CD4-positive, alpha-beta T cell (primary cell): ENCODE data around the gene GFOD2. TPM values are rescaled to one million over a fixed set of nuclear protein-coding genes. Genes with fewer than 3 reads are reported as not detected.

Experiments
- ATAC-seq: fragments of 200-7000 bp; cut with Tn5 transposase; one replicate; pipeline ENCODE4 v1.10.0; 2022; ENCODE audit warnings: mild to moderate bottlenecking; ENCODE audit not compliant: poor library complexity
- CTCF ChIA-PET: fragments of 350-600 bp; sonication (Branson Sonifier 250); formaldehyde crosslinking; loops from one replicate; lab custom pipeline; 2021; ENCODE audit warnings: antibody characterized with exemption, inconsistent platforms; lab: Charles Lee
- POLR2A ChIA-PET: fragments of 350-600 bp; sonication (Branson Sonifier 250); formaldehyde crosslinking; loops from one replicate; lab custom pipeline; 2021; ENCODE audit warnings: antibody characterized with exemption, inconsistent platforms; lab: Charles Lee
- DNase-seq, 14 experiments: peaks; one replicate each; pipeline ENCODE4 v3.0.0-alpha.2; 2013 to 2020; ENCODE audit warnings: mixed read lengths in 2 of 14
- H3K27ac ChIP-seq, 2 donors: one replicate each; pipeline versions ENCODE4 v1.5.1 to v1.7.0; 2013; ENCODE audit warnings: low read length in 2 of 2, low read depth in 1 of 2, mild to moderate bottlenecking in 1 of 2
- H3K27me3 ChIP-seq, 2 experiments: 1 replicate in 1 of 2; 2 replicates in 1 of 2; pipeline versions ENCODE4 v1.6.1 to v1.7.0; 2013; ENCODE audit warnings: low read length in 2 of 2, control low read depth in 1 of 2, mild to moderate bottlenecking in 1 of 2, moderate library complexity in 1 of 2; ENCODE audit not compliant: insufficient read depth in 2 of 2, control insufficient read depth in 1 of 2
- H3K36me3 ChIP-seq: one replicate; pipeline ENCODE4 v1.6.1; 2013; ENCODE audit warnings: low read length, control low read depth; ENCODE audit not compliant: insufficient read depth
- H3K4me1 ChIP-seq: one replicate; pipeline ENCODE4 v1.6.1; 2013; ENCODE audit warnings: low read length, control low read depth; ENCODE audit not compliant: insufficient read depth
- H3K4me3 ChIP-seq: one replicate; pipeline ENCODE4 v1.5.1; 2013; ENCODE audit warnings: mild to moderate bottlenecking, low read length, moderate library complexity
- H3K9me3 ChIP-seq, 2 experiments: 1 replicate in 1 of 2; 2 replicates in 1 of 2; pipeline versions ENCODE4 v1.6.1 to v1.7.0; 2013; ENCODE audit warnings: low read length in 2 of 2, mild to moderate bottlenecking in 2 of 2, control low read depth in 1 of 2, moderate library complexity in 1 of 2; ENCODE audit not compliant: control insufficient read depth in 1 of 2, insufficient read depth in 1 of 2
- H3K27ac Mint-ChIP-seq: one replicate; pipeline ENCODE4 v1.8.0; 2020; ENCODE audit warnings: mixed read lengths
- H3K27me3 Mint-ChIP-seq: one replicate; pipeline ENCODE4 v1.8.0; 2021; ENCODE audit warnings: mixed read lengths
- H3K36me3 Mint-ChIP-seq: one replicate; pipeline ENCODE4 v1.8.0; 2021; ENCODE audit warnings: low read depth, mixed read lengths
- H3K4me1 Mint-ChIP-seq: one replicate; pipeline ENCODE4 v1.8.0; 2021; ENCODE audit warnings: low read depth, mixed read lengths
- H3K4me3 Mint-ChIP-seq: one replicate; pipeline ENCODE4 v1.8.0; 2020; ENCODE audit warnings: mild to moderate bottlenecking, mixed read lengths
- H3K9me3 Mint-ChIP-seq: one replicate; pipeline ENCODE4 v1.8.0; 2020; ENCODE audit warnings: mixed read lengths
- CTCF ChIP-seq: fragments of 200-600 bp; IDR thresholded peaks from one replicate; pipeline ENCODE4 v1.8.0; 2022; ENCODE audit warnings: antibody characterized with exemption, mild to moderate bottlenecking
- intact Hi-C, 2 experiments: fragments of 100-400 bp; cut with DNase I in 1 of 2; cut with micrococcal nuclease in 1 of 2; formaldehyde crosslinking; loops; one replicate each; pipeline versions ENCODE4 v1.15.1 to v1.9.0; 2023 to 2025; cut with DNase I, micrococcal nuclease
- total RNA-seq, 174 experiments: library from RNA in 2 of 174; stranded (reverse) in 2 of 174; gene quantifications; one replicate each; pipeline ENCODE4 v1.2.3 and lab custom pipeline; 2021 to 2026

GFOD2 gene
- total RNA-seq, 2 experiments from 2014 or later = 2.8 to 3.7 TPM

GRCh38 chr16:67659675-67660563 is 59.2 kb downstream of the GFOD2 start, which contains the start of gene ACD:
ACD (minus strand) TSS chr16:67660260; CDS start chr16:67660220, 40 bp downstream.
- peak; percentile 68 for ATAC-seq
- H3K27me3 Mint-ChIP-seq = no peaks in the 10 kb centered on the region
- peaks cover 36% of the 10 kb centered on the region for H3K4me1 ChIP-seq
- no peak for TF ChIP-seq CTCF
- no peaks in the 10 kb centered on the region for H3K27me3 ChIP-seq
- peaks cover 38% of the 10 kb centered on the region for H3K36me3 ChIP-seq
- no peaks in the 10 kb centered on the region for H3K9me3 ChIP-seq
- H3K27ac ChIP-seq = peak within 1 kb of the TSS; percentile 93 to 99
- peak within 1 kb of the TSS; percentile 94 for H3K27ac Mint-ChIP-seq
- peak within 1 kb of the TSS; percentile 95 for H3K4me3 ChIP-seq
- ChIA-PET CTCF (interaction anchor here (0.8 to 4.0 kb wide), 8 partner anchors 8 to 381 kb away, joined by 3 to 26 read pairs (median 4); partner anchors contain the start of genes ATP6V0D1 and CTCF), POLR2A (interaction anchor here (0.6 to 3.9 kb wide), 17 partner anchors 13 to 632 kb away, joined by 3 to 74 read pairs (median 6); partner anchors contain the start of genes ATP6V0D1, CARMIL2, CTCF and GFOD2)
- H3K36me3 Mint-ChIP-seq = peaks cover 26% of the 10 kb centered on the region
- DNase-seq = peak; percentile 81 to 97 (median 92)
- peaks cover 32% of the 10 kb centered on the region for H3K4me1 Mint-ChIP-seq
- peak within 1 kb of the TSS; percentile 95 for H3K4me3 Mint-ChIP-seq
- intact Hi-C loops = loop anchor here in 1 of 2 experiments (1.0 to 5.0 kb wide), 2 partner anchors 98 to 147 kb away; partner anchors contain the start of genes CTCF, RANBP10 and TSNAXIP1
- no peaks in the 10 kb centered on the region for H3K9me3 Mint-ChIP-seq

- peak overlapping the region; percentile 95 for H3K4me3 Mint-ChIP-seq
- peak overlapping the region; percentile 94 for H3K27ac Mint-ChIP-seq
- no peaks in the 10 kb centered on the region for H3K9me3 Mint-ChIP-seq
- peak in 1 of 14 experiments; percentile 35 for DNase-seq
- Histone ChIP-seq H3K27me3 (no peaks in the 10 kb centered on the region), H3K36me3 (peaks cover 47% of the 10 kb centered on the region), H3K4me1 (peaks cover 36% of the 10 kb centered on the region), H3K9me3 (no peaks in the 10 kb centered on the region), H3K27ac (peak overlapping the region; percentile 93 to 99), H3K4me3 (peak overlapping the region; percentile 95)
- intact Hi-C loops = no loop called here
- peaks cover 24% of the 10 kb centered on the region for H3K4me1 Mint-ChIP-seq
- ChIA-PET POLR2A (interaction anchor here (1.1 to 3.9 kb wide), 6 partner anchors 13 to 178 kb away, joined by 3 to 74 read pairs (median 13); partner anchors contain the start of genes ATP6V0D1, CARMIL2, CTCF and GFOD2), CTCF (interaction anchor here (0.7 to 4.0 kb wide), 6 partner anchors 9 to 178 kb away, joined by 3 to 26 read pairs (median 7); partner anchors contain the start of genes ATP6V0D1 and CARMIL2)
- no peaks in the 10 kb centered on the region for H3K27me3 Mint-ChIP-seq
- no peak for ATAC-seq
- no peak for TF ChIP-seq CTCF
- peaks cover 32% of the 10 kb centered on the region for H3K36me3 Mint-ChIP-seq
Measured at GRCh38 chr16:67658849-67659674, 60.1 kb downstream of the GFOD2 start.
